SH-SY5Y (cell line): ENCODE measurements around the gene HTT.

ENCODE experiments used
- GATA2 ChIP-seq: IDR thresholded peaks from 2 replicates; pipeline ENCODE4 v1.6.1; 2011; ENCODE audit warnings: mild to moderate bottlenecking, low read depth, low read length
- GATA3 ChIP-seq: IDR thresholded peaks from 2 replicates; pipeline ENCODE4 v1.6.1; 2011; ENCODE audit warnings: low read depth, mild to moderate bottlenecking, low read length, moderate library complexity

Gene HTT

DNA sequence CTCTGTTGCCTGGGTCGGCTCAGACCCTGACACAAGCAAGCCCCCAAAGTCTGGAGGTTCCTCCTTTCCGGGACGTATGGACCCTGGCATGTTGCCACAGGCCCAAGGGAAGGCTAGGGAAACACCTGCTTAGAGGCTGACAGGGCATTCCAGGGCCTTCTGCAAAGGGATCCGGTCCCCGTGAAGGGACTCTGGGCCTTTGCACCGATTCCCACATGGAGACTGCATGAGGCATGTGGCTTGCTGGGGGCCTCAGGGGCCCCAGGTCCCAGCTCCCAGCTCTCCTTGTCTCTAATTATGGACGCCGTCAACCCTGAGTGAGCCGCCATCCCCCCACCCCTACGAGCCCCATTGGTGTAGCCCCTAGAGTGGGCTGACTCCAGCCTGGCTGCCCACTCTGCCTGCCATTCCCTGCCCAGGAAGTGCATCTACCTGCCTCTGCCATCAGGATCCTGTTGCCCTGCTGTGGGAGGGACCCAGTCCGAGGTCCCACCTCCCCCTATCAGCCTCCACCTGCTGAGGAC is 214.2 kb downstream of the HTT start:
- TF ChIP-seq GATA3 (no peak), GATA2 (no peak)

DNA sequence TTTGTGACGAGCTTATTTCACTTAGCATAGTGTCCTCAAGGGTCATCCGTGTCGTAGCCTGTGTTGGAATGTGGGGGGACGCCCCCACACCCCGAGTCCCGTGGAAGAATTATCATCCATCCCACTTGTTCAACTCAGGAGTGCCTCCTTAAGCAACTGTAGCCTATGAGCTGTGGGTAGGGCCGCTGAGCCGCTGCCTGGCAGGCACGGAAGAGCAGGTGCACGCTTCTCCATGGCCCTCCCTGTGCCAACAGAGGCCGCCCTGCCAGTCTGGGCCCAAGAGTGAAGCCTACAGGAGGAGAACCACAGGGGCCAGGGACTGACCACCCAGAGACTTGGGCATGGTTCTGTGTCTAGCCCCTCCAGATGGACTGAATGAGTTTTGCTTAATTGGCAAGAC is 216.0 kb downstream of the HTT start:
- TF ChIP-seq GATA2 (no peak), GATA3 (no peak)

DNA sequence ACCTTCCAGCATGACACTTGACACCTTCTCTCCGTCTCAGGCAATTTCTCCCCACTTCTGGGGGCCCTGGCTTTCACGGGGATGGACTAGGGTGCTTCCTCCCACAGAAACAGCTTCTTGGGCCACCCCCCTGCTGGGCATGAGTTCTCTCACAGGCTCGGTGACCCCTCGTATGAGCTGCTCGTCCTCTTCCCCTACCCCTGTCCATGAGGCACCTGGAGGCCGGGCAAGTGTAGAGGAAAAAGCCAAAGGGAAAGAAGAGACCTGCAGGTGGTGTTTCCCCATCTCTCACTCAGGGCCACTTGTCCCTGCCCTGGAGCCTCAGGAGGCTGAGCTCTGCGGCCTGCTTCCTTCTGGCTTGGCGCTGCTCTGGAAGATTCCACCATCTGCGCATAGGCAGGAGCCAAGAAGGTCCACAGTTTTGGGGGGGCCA is 216.4 kb downstream of the HTT start:
- TF ChIP-seq GATA3: no peak
- no peak for TF ChIP-seq GATA2

DNA sequence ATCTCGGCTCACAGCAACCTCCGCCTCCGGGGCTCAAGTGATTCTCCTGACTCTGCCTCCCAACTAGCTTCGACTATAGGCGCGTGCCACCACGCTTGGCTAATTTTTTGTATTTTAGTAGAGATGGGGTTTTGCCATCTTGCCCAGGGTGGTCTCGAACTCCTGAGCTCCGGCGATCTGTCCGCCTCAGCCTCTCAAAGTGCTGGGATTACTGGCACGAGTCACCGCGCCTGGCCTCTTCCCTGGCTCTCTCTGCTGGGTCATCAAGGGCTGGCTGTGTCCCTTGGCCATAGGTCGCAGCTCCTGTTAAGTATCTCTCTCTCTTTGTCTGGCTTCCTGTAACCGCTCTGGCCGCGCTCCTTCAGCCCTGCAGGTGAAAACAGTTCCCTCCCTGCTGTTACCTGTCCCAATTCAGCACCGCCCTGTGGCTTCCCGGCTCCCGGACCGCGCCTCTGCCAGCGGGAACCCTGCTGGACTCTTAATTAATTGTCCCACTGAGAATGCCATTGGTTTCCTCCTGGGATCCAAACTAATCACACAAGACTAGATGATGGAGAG is 217.0 kb downstream of the HTT start:
- TF ChIP-seq GATA2: no peak
- TF ChIP-seq GATA3: no peak

DNA sequence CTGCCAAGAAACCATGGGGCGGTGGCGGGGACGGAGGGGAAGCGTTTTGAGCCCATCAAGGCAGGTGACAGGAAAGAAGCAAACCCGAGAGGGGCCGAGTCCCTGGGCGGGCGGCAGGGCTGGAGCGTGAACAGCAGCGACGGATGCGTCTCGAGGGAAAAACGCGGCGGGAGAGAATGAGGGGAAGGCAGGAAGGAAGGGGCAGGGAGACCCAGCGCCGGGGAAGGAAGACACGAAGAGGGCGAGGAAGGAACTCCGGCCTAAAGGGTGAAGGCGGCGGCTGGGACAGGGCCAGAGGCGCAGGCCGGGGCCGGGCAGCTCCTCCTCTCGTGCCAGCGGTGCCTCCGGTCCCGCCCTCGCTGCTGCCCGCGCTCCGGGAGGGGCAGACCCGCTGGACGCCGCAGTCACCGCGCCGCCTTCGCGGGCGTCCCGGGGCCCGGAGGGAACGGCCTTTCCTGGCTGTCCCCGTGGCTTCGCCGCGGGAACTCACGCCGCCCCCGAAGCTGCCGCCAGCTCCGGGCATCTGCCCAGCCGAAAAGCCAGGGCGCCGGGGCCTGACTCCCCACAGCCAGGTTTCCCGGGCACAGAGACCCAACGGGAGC is 217.6 kb downstream of the HTT start:
- TF ChIP-seq GATA3 (no peak), GATA2 (no peak)

DNA sequence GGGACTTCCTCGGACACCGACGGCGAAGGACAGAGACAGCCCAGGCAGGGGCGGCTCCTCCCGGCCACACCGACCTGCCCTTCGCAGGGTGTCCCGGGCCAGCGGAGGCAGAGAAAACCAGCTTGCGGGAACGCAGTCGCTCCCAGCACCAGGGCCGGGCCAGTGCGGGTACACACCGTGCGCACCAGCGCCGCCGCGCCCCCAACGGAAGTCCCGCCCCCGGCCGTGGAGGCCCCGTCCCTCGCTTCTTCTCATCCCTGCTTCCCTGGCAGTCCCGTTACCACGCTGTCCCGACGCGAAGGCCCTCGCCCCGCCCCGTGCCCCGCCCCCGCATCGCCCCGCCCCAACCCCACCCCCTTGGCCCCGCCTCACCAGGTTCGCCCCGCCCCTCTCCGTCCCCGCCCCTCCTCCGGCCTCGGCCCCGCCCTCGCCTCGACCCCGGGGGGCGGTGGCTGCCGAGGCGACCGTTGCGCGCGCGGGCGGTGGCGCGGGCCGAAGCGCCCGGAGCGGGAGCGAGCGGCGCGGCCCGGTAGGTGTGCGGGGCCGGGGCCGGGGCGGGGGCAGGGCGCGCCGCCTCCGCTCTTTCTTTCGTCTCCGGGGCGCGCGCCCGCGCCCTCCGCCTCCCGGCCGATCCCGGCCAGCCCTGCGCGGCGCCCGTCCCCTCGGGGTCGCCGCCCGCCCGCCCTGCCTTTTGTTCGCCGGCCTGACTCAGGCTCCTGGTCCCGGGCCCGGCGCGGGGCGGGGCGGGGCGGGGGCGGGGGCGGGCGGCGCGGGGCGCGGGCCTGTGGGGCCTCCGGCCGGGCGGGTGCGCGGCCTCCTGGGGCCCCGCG is 218.3 kb downstream of the HTT start, which contains the start of gene RGS12:
Gene RGS12 (plus strand): TSS at position 451 of the 830 bp plus-strand sequence. CDS start 23,150 bp downstream, outside the sequence.
- no peak for TF ChIP-seq GATA2
- no peak for TF ChIP-seq GATA3
